ENCODE results near the gene SPC25.
"Not testable (repeated sequence)": the region's sequence is repeated elsewhere in the genome, so short reads cannot be mapped to it uniquely, and the experiment has no call there.

Gene SPC25

GRCh38 chr2:168934826-168935225 is 44.6 kb upstream of the SPC25 start:
- no peak overlapping the region for H2AK5ac ChIP-seq (ENCODE audit: low read depth, low read length)
- no CpG with 5 or more reads among the region's 2 CpGs for WGBS, 2 donors (ENCODE audit: extremely low coverage in 2 of 2, insufficient read length in 2 of 2, insufficient replicate concordance in 1 of 2)
- H2BK5ac ChIP-seq (ENCODE audit: low read length), result no peak overlapping the region
- no peaks in the 10 kb centered on the region for H3K36me3 ChIP-seq (replicated peaks in 1 of 2; ENCODE audit: control insufficient read depth in 2 of 2, insufficient read depth in 2 of 2, low read length in 2 of 2)
- H4K8ac ChIP-seq (ENCODE audit: low read depth, low read length), result no peak overlapping the region
- no peak overlapping the region for H2BK120ac ChIP-seq (ENCODE audit: low read depth, low read length)
- no peak overlapping the region for H3K4me2 ChIP-seq (ENCODE audit: insufficient read depth, low read length, poor library complexity, severe bottlenecking)
- H3K14ac ChIP-seq (ENCODE audit: low read length), result no peak overlapping the region
- peaks cover 0 to 2% of the 10 kb centered on the region in 2 donors for H3K9me3 ChIP-seq (replicated peaks in 1 of 2; ENCODE audit: control insufficient read depth in 2 of 2, insufficient read depth in 1 of 2, low read depth in 1 of 2, low read length in 2 of 2)
- H3K27ac ChIP-seq (replicated peaks; ENCODE audit: low read length), result no peak overlapping the region
- H3K27me3 ChIP-seq (ENCODE audit: control insufficient read depth in 3 of 3, insufficient read depth in 3 of 3, low read depth in 1 of 3, low read length in 3 of 3), result peaks cover 0 to 2% (median 0%) of the 10 kb centered on the region in 3 experiments
- no peak overlapping the region for H3K4me3 ChIP-seq (ENCODE audit: low read length in 2 of 2)
- H3K9ac ChIP-seq (ENCODE audit: low read depth, low read length, poor library complexity), result no peak overlapping the region
- H3K18ac ChIP-seq (ENCODE audit: low read length), result no peak overlapping the region
- H3K4ac ChIP-seq (ENCODE audit: low read length), result no peak overlapping the region
- no peaks in the 10 kb centered on the region for H3K4me1 ChIP-seq (ENCODE audit: control insufficient read depth in 2 of 2, insufficient read depth in 1 of 2, low read depth in 1 of 2, low read length in 2 of 2)
- no peak overlapping the region for H3K23ac ChIP-seq (ENCODE audit: low read depth, low read length, poor library complexity)
- no peaks in the 10 kb centered on the region for H3K79me1 ChIP-seq (ENCODE audit: low read depth, low read length)
- no peak overlapping the region for H2BK12ac ChIP-seq (ENCODE audit: low read length)
- no peak overlapping the region for H2AFZ ChIP-seq (ENCODE audit: low read length)
- no peak for DNase-seq (ENCODE audit: low spot score)
- no peak overlapping the region for H2BK15ac ChIP-seq (ENCODE audit: low read length)
- H4K91ac ChIP-seq (ENCODE audit: low read depth, low read length, poor library complexity), result no peak overlapping the region

GRCh38 chr2:168932174-168932573 is 41.9 kb upstream of the SPC25 start:
- H3K36me3 ChIP-seq (replicated peaks in 1 of 2; ENCODE audit: control insufficient read depth in 2 of 2, insufficient read depth in 2 of 2, low read length in 2 of 2); H3K79me1 ChIP-seq (ENCODE audit: low read depth, low read length); H3K9ac ChIP-seq (ENCODE audit: low read depth, low read length, poor library complexity); H2AK5ac ChIP-seq (ENCODE audit: low read depth, low read length); H3K4me2 ChIP-seq (ENCODE audit: insufficient read depth, low read length, poor library complexity, severe bottlenecking); H3K23ac ChIP-seq (ENCODE audit: low read depth, low read length, poor library complexity); H3K9me3 ChIP-seq (replicated peaks in 1 of 2; ENCODE audit: control insufficient read depth in 2 of 2, insufficient read depth in 1 of 2, low read depth in 1 of 2, low read length in 2 of 2); H3K18ac ChIP-seq (ENCODE audit: low read length); H3K14ac ChIP-seq (ENCODE audit: low read length); H3K4me1 ChIP-seq (ENCODE audit: control insufficient read depth in 2 of 2, insufficient read depth in 1 of 2, low read depth in 1 of 2, low read length in 2 of 2); H2BK15ac ChIP-seq (ENCODE audit: low read length); H4K8ac ChIP-seq (ENCODE audit: low read depth, low read length); DNase-seq (ENCODE audit: low spot score); H2AFZ ChIP-seq (ENCODE audit: low read length); H3K27me3 ChIP-seq (ENCODE audit: control insufficient read depth in 3 of 3, insufficient read depth in 3 of 3, low read depth in 1 of 3, low read length in 3 of 3); H2BK12ac ChIP-seq (ENCODE audit: low read length); H3K4ac ChIP-seq (ENCODE audit: low read length); H3K27ac ChIP-seq (replicated peaks; ENCODE audit: low read length); H2BK5ac ChIP-seq (ENCODE audit: low read length); H4K91ac ChIP-seq (ENCODE audit: low read depth, low read length, poor library complexity); H2BK120ac ChIP-seq (ENCODE audit: low read depth, low read length); H3K4me3 ChIP-seq (ENCODE audit: low read length in 2 of 2): not testable (repeated sequence)
- no CpG with 5 or more reads among the region's 4 CpGs for WGBS, 2 donors (ENCODE audit: extremely low coverage in 2 of 2, insufficient read length in 2 of 2, insufficient replicate concordance in 1 of 2)

GRCh38 chr2:168930242-168930641 is 40.0 kb upstream of the SPC25 start:
- Histone ChIP-seq H3K4me3 (ENCODE audit: low read length in 2 of 2) (no peak overlapping the region), H4K91ac (ENCODE audit: low read depth, low read length, poor library complexity) (no peak overlapping the region), H3K14ac (ENCODE audit: low read length) (no peak overlapping the region), H3K27ac (replicated peaks; ENCODE audit: low read length) (no peak overlapping the region), H3K9ac (ENCODE audit: low read depth, low read length, poor library complexity) (no peak overlapping the region), H2BK5ac (ENCODE audit: low read length) (no peak overlapping the region), H3K4me1 (ENCODE audit: control insufficient read depth in 2 of 2, insufficient read depth in 1 of 2, low read depth in 1 of 2, low read length in 2 of 2) (no peaks in the 10 kb centered on the region), H3K4ac (ENCODE audit: low read length) (no peak overlapping the region), H3K36me3 (replicated peaks in 1 of 2; ENCODE audit: control insufficient read depth in 2 of 2, insufficient read depth in 2 of 2, low read length in 2 of 2) (no peaks in the 10 kb centered on the region), H3K18ac (ENCODE audit: low read length) (no peak overlapping the region), H2BK12ac (ENCODE audit: low read length) (no peak overlapping the region), H2AK5ac (ENCODE audit: low read depth, low read length) (no peak overlapping the region), H2BK15ac (ENCODE audit: low read length) (no peak overlapping the region), H4K8ac (ENCODE audit: low read depth, low read length) (no peak overlapping the region), H3K9me3 (replicated peaks in 1 of 2; ENCODE audit: control insufficient read depth in 2 of 2, insufficient read depth in 1 of 2, low read depth in 1 of 2, low read length in 2 of 2) (no peaks in the 10 kb centered on the region), H2BK120ac (ENCODE audit: low read depth, low read length) (no peak overlapping the region), H3K79me1 (ENCODE audit: low read depth, low read length) (no peaks in the 10 kb centered on the region), H3K4me2 (ENCODE audit: insufficient read depth, low read length, poor library complexity, severe bottlenecking) (no peak overlapping the region), H3K23ac (ENCODE audit: low read depth, low read length, poor library complexity) (no peak overlapping the region), H2AFZ (ENCODE audit: low read length) (no peak overlapping the region), H3K27me3 (ENCODE audit: control insufficient read depth in 3 of 3, insufficient read depth in 3 of 3, low read depth in 1 of 3, low read length in 3 of 3) (no peaks in the 10 kb centered on the region)
- WGBS, 2 donors (ENCODE audit: extremely low coverage in 2 of 2, insufficient read length in 2 of 2, insufficient replicate concordance in 1 of 2), result no CpG with 5 or more reads among the region's 1 CpG
- no peak for DNase-seq (ENCODE audit: low spot score)

GRCh38 chr2:168929031-168929430 is 38.8 kb upstream of the SPC25 start:
- Histone ChIP-seq H3K4me1 (ENCODE audit: control insufficient read depth in 2 of 2, insufficient read depth in 1 of 2, low read depth in 1 of 2, low read length in 2 of 2) (no peaks in the 10 kb centered on the region), H3K27me3 (ENCODE audit: control insufficient read depth in 3 of 3, insufficient read depth in 3 of 3, low read depth in 1 of 3, low read length in 3 of 3) (no peaks in the 10 kb centered on the region), H2BK5ac (ENCODE audit: low read length) (no peak overlapping the region), H3K14ac (ENCODE audit: low read length) (no peak overlapping the region), H3K36me3 (replicated peaks in 1 of 2; ENCODE audit: control insufficient read depth in 2 of 2, insufficient read depth in 2 of 2, low read length in 2 of 2) (no peaks in the 10 kb centered on the region), H3K9ac (ENCODE audit: low read depth, low read length, poor library complexity) (no peak overlapping the region), H3K18ac (ENCODE audit: low read length) (no peak overlapping the region), H3K27ac (replicated peaks; ENCODE audit: low read length) (no peak overlapping the region), H2BK15ac (ENCODE audit: low read length) (no peak overlapping the region), H3K4ac (ENCODE audit: low read length) (no peak overlapping the region), H2BK120ac (ENCODE audit: low read depth, low read length) (no peak overlapping the region), H2AK5ac (ENCODE audit: low read depth, low read length) (no peak overlapping the region), H3K23ac (ENCODE audit: low read depth, low read length, poor library complexity) (no peak overlapping the region), H3K79me1 (ENCODE audit: low read depth, low read length) (no peaks in the 10 kb centered on the region), H4K8ac (ENCODE audit: low read depth, low read length) (no peak overlapping the region), H2BK12ac (ENCODE audit: low read length) (no peak overlapping the region), H4K91ac (ENCODE audit: low read depth, low read length, poor library complexity) (no peak overlapping the region), H3K9me3 (replicated peaks in 1 of 2; ENCODE audit: control insufficient read depth in 2 of 2, insufficient read depth in 1 of 2, low read depth in 1 of 2, low read length in 2 of 2) (no peaks in the 10 kb centered on the region), H3K4me3 (ENCODE audit: low read length in 2 of 2) (no peak overlapping the region), H2AFZ (ENCODE audit: low read length) (no peak overlapping the region), H3K4me2 (ENCODE audit: insufficient read depth, low read length, poor library complexity, severe bottlenecking) (no peak overlapping the region)
- no CpG with 5 or more reads among the region's 3 CpGs for WGBS, 2 donors (ENCODE audit: extremely low coverage in 2 of 2, insufficient read length in 2 of 2, insufficient replicate concordance in 1 of 2)
- DNase-seq (ENCODE audit: low spot score), result no peak
